Measurements from ENCODE around the gene STK32B. TPM values are rescaled to one million over a fixed set of nuclear protein-coding genes. Genes with fewer than 3 reads are reported as not detected.

STK32B gene
- total and polyA plus RNA-seq, 4 donors = 0.02 to 0.28 (median 0.08) TPM; not detected in 1

DNA sequence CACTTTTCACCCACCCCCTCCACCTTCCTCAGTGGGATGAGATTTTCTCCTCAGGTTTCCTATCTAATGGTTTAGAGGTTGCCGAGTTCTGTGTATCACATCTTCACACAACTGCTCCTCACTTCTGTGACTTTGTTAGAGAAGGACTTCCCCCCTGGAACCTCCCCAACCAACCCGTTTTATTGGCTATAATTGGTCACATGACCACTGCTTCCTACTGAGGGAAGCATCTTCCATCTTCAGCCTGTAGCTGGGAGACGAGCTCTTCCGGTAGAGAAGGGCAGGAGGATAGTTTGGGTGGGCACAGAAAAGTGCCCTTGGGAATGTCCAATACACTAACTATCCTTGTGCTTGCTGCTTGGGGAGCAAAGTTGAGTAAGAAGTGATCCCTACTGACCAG is 90.5 kb downstream of the STK32B start:
- peaks cover 0 to 9% (median 3%) of the 10 kb centered on the region in 4 donors for H3K4me1 ChIP-seq (ENCODE audit: control insufficient read depth in 4 of 4, insufficient read depth in 4 of 4, low read length in 3 of 4)
- H3K27ac ChIP-seq (ENCODE audit: low read depth in 1 of 2, low read length in 2 of 2) = no peak overlapping the region
- no peak for DNase-seq (ENCODE audit: low spot score)
- 69% methylated on average over 4 of the region's 4 CpGs for WGBS
- TF ChIP-seq, protein P1, sequence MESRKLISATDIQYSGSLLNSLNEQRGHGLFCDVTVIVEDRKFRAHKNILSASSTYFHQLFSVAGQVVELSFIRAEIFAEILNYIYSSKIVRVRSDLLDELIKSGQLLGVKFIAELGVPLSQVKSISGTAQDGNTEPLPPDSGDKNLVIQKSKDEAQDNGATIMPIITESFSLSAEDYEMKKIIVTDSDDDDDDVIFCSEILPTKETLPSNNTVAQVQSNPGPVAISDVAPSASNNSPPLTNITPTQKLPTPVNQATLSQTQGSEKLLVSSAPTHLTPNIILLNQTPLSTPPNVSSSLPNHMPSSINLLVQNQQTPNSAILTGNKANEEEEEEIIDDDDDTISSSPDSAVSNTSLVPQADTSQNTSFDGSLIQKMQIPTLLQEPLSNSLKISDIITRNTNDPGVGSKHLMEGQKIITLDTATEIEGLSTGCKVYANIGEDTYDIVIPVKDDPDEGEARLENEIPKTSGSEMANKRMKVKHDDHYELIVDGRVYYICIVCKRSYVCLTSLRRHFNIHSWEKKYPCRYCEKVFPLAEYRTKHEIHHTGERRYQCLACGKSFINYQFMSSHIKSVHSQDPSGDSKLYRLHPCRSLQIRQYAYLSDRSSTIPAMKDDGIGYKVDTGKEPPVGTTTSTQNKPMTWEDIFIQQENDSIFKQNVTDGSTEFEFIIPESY (IDR thresholded peaks at IDR 0.05) = no peak
- TF ChIP-seq HNF4G (IDR thresholded peaks at IDR 0.05) = no peak
- TF ChIP-seq TAF1 (conservative IDR thresholded peaks at IDR 0.05) = no peak
- no peak for TF ChIP-seq FOXA1 (IDR thresholded peaks at IDR 0.05)
- TF ChIP-seq, protein P2, sequence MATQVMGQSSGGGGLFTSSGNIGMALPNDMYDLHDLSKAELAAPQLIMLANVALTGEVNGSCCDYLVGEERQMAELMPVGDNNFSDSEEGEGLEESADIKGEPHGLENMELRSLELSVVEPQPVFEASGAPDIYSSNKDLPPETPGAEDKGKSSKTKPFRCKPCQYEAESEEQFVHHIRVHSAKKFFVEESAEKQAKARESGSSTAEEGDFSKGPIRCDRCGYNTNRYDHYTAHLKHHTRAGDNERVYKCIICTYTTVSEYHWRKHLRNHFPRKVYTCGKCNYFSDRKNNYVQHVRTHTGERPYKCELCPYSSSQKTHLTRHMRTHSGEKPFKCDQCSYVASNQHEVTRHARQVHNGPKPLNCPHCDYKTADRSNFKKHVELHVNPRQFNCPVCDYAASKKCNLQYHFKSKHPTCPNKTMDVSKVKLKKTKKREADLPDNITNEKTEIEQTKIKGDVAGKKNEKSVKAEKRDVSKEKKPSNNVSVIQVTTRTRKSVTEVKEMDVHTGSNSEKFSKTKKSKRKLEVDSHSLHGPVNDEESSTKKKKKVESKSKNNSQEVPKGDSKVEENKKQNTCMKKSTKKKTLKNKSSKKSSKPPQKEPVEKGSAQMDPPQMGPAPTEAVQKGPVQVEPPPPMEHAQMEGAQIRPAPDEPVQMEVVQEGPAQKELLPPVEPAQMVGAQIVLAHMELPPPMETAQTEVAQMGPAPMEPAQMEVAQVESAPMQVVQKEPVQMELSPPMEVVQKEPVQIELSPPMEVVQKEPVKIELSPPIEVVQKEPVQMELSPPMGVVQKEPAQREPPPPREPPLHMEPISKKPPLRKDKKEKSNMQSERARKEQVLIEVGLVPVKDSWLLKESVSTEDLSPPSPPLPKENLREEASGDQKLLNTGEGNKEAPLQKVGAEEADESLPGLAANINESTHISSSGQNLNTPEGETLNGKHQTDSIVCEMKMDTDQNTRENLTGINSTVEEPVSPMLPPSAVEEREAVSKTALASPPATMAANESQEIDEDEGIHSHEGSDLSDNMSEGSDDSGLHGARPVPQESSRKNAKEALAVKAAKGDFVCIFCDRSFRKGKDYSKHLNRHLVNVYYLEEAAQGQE (IDR thresholded peaks at IDR 0.05) = no peak
- no peak for TF ChIP-seq EGR1 (IDR thresholded peaks at IDR 0.05; ENCODE audit: low read depth in 2 of 2)
- TF ChIP-seq, protein P3, sequence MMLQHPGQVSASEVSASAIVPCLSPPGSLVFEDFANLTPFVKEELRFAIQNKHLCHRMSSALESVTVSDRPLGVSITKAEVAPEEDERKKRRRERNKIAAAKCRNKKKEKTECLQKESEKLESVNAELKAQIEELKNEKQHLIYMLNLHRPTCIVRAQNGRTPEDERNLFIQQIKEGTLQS (IDR thresholded peaks at IDR 0.05) = no peak
- no peak for TF ChIP-seq RXRA (IDR thresholded peaks at IDR 0.05)
- TF ChIP-seq YY1 (IDR thresholded peaks at IDR 0.05) = no peak
- no peaks in the 10 kb centered on the region for H3K9me3 ChIP-seq (ENCODE audit: control insufficient read depth in 4 of 4, low read length in 3 of 4)
- H3K36me3 ChIP-seq (ENCODE audit: control insufficient read depth in 4 of 4, insufficient read depth in 3 of 4, low read depth in 1 of 4, low read length in 3 of 4) = no peaks in the 10 kb centered on the region
- no peak overlapping the region for H3K9ac ChIP-seq (ENCODE audit: low read depth in 1 of 2, low read length in 2 of 2)
- no peaks in the 10 kb centered on the region for H3K27me3 ChIP-seq (ENCODE audit: control insufficient read depth in 4 of 4, insufficient read depth in 4 of 4, low read length in 3 of 4)
- H3K4me3 ChIP-seq (ENCODE audit: low read depth in 1 of 3, low read length in 3 of 3) = no peak overlapping the region

DNA sequence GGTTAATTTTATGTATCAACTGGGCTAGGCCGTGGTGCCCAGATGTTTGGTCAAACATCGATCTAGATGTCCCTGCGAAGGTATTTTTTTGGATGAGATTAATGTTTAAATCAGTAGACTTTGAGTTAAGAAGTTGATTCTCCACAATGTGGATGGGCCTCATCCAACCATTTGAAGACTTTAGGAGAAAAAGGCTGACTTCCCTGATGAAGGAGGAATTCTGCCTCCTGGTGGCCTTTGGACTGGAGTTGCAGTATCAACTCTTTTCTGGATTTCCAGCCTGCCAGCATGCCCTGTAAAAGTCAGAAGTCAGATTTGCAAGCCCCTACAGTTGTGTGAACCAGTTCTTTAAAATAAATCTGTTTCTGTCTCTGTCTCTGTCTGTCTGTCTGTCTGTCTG is 91.4 kb downstream of the STK32B start:
- no peak overlapping the region for H3K9ac ChIP-seq (ENCODE audit: low read depth in 1 of 2, low read length in 2 of 2)
- no peak overlapping the region for H3K4me3 ChIP-seq (ENCODE audit: low read depth in 1 of 3, low read length in 3 of 3)
- WGBS = 76% methylated on average over 3 of the region's 3 CpGs
- no peaks in the 10 kb centered on the region for H3K36me3 ChIP-seq (ENCODE audit: control insufficient read depth in 4 of 4, insufficient read depth in 3 of 4, low read depth in 1 of 4, low read length in 3 of 4)
- no peak overlapping the region for H3K27ac ChIP-seq (ENCODE audit: low read depth in 1 of 2, low read length in 2 of 2)
- DNase-seq (ENCODE audit: low spot score) = peak; percentile 35
- H3K9me3 ChIP-seq (ENCODE audit: control insufficient read depth in 4 of 4, low read length in 3 of 4) = no peaks in the 10 kb centered on the region
- TF ChIP-seq RAD21 (IDR thresholded peaks at IDR 0.05) = peak; percentile 55 to 63
- TF ChIP-seq, protein P4, sequence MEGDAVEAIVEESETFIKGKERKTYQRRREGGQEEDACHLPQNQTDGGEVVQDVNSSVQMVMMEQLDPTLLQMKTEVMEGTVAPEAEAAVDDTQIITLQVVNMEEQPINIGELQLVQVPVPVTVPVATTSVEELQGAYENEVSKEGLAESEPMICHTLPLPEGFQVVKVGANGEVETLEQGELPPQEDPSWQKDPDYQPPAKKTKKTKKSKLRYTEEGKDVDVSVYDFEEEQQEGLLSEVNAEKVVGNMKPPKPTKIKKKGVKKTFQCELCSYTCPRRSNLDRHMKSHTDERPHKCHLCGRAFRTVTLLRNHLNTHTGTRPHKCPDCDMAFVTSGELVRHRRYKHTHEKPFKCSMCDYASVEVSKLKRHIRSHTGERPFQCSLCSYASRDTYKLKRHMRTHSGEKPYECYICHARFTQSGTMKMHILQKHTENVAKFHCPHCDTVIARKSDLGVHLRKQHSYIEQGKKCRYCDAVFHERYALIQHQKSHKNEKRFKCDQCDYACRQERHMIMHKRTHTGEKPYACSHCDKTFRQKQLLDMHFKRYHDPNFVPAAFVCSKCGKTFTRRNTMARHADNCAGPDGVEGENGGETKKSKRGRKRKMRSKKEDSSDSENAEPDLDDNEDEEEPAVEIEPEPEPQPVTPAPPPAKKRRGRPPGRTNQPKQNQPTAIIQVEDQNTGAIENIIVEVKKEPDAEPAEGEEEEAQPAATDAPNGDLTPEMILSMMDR (IDR thresholded peaks at IDR 0.05; ENCODE audit: low read depth, low read length, missing input control) = peak; percentile 37
- TF ChIP-seq, protein P3 (IDR thresholded peaks at IDR 0.05) = no peak
- no peaks in the 10 kb centered on the region for H3K27me3 ChIP-seq (ENCODE audit: control insufficient read depth in 4 of 4, insufficient read depth in 4 of 4, low read length in 3 of 4)
- H3K4me1 ChIP-seq (ENCODE audit: control insufficient read depth in 4 of 4, insufficient read depth in 4 of 4, low read length in 3 of 4) = peaks cover 0 to 9% (median 3%) of the 10 kb centered on the region in 4 donors

Data from liver (tissue), 9 donors.